Measurements from ENCODE around the gene NR3C1.

- TF ChIP-seq RBFOX2 (IDR thresholded peaks at IDR 0.05; ENCODE audit: low read depth, low read length): no peak
- no peak for TF ChIP-seq KDM5A (IDR thresholded peaks at IDR 0.05; ENCODE audit: borderline replicate concordance, low read length)
- no peak for TF ChIP-seq NFIC (IDR thresholded peaks at IDR 0.05; ENCODE audit: low read length)
- TF ChIP-seq, protein P1, sequence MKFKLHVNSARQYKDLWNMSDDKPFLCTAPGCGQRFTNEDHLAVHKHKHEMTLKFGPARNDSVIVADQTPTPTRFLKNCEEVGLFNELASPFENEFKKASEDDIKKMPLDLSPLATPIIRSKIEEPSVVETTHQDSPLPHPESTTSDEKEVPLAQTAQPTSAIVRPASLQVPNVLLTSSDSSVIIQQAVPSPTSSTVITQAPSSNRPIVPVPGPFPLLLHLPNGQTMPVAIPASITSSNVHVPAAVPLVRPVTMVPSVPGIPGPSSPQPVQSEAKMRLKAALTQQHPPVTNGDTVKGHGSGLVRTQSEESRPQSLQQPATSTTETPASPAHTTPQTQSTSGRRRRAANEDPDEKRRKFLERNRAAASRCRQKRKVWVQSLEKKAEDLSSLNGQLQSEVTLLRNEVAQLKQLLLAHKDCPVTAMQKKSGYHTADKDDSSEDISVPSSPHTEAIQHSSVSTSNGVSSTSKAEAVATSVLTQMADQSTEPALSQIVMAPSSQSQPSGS (CRISPR knock-in tag; IDR thresholded peaks at IDR 0.05): no peak
- TF ChIP-seq, protein P2, sequence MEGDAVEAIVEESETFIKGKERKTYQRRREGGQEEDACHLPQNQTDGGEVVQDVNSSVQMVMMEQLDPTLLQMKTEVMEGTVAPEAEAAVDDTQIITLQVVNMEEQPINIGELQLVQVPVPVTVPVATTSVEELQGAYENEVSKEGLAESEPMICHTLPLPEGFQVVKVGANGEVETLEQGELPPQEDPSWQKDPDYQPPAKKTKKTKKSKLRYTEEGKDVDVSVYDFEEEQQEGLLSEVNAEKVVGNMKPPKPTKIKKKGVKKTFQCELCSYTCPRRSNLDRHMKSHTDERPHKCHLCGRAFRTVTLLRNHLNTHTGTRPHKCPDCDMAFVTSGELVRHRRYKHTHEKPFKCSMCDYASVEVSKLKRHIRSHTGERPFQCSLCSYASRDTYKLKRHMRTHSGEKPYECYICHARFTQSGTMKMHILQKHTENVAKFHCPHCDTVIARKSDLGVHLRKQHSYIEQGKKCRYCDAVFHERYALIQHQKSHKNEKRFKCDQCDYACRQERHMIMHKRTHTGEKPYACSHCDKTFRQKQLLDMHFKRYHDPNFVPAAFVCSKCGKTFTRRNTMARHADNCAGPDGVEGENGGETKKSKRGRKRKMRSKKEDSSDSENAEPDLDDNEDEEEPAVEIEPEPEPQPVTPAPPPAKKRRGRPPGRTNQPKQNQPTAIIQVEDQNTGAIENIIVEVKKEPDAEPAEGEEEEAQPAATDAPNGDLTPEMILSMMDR (CRISPR knock-in tag; IDR thresholded peaks at IDR 0.05): no peak
- TF ChIP-seq ZFP36 (IDR thresholded peaks at IDR 0.05; ENCODE audit: borderline replicate concordance, low read depth, low read length, partially characterized antibody): no peak
Measured at GRCh38 chr5:143309661-143310431, 93.6 kb downstream of the NR3C1 start.

All from HepG2 (cell line).